Suprapubic skin (tissue), 4 donors: ENCODE measurements around the gene DTYMK. TPM values are rescaled to one million over a fixed set of nuclear protein-coding genes. Genes with fewer than 3 reads are reported as not detected.

ENCODE experiments used
- DNase-seq, 2 donors: peaks; one replicate each; pipeline ENCODE4 v3.0.0-alpha.2; 2019; ENCODE audit warnings: low spot score in 2 of 2
- H3K27ac ChIP-seq: fragments of 200-600 bp; sonication (generic); one replicate; pipeline ENCODE4 v1.5.1; 2019
- H3K27me3 ChIP-seq: fragments of 200-600 bp; sonication (generic); one replicate; pipeline ENCODE4 v1.5.1; 2019
- H3K36me3 ChIP-seq: fragments of 200-600 bp; sonication (generic); one replicate; pipeline ENCODE4 v1.5.1; 2019
- H3K4me1 ChIP-seq: fragments of 200-600 bp; sonication (generic); one replicate; pipeline ENCODE4 v1.5.1; 2019
- H3K4me3 ChIP-seq: fragments of 200-600 bp; sonication (generic); one replicate; pipeline ENCODE4 v1.5.1; 2019; ENCODE audit warnings: mild to moderate bottlenecking
- H3K9me3 ChIP-seq: fragments of 200-600 bp; sonication (generic); one replicate; pipeline ENCODE4 v1.5.1; 2019
- CTCF ChIP-seq, 2 donors: fragments of 200-600 bp in 1 of 2; fragments of 450-650 bp in 1 of 2; sonication (generic) in 1 of 2; IDR thresholded peaks; one replicate each; pipeline ENCODE4 v1.5.1; 2016 to 2019; ENCODE audit warnings: antibody characterized with exemption in 2 of 2, mild to moderate bottlenecking in 1 of 2, moderate library complexity in 1 of 2
- EP300 ChIP-seq: sonication (generic); formaldehyde crosslinking; IDR thresholded peaks from one replicate; pipeline ENCODE4 v1.6.1; 2017; ENCODE audit warnings: antibody characterized with exemption
- POLR2A ChIP-seq, 2 donors: fragments of 450-650 bp; IDR thresholded peaks; one replicate each; pipeline ENCODE4 v1.6.1; 2017; ENCODE audit warnings: antibody characterized with exemption in 2 of 2, mild to moderate bottlenecking in 2 of 2, moderate library complexity in 2 of 2
- POLR2AphosphoS5 ChIP-seq, 3 donors: sonication (generic); formaldehyde crosslinking; IDR thresholded peaks; one replicate each; pipeline ENCODE4 v1.6.1; 2017; ENCODE audit warnings: antibody characterized with exemption in 3 of 3
- WGBS: methylation state at CpG from one replicate; pipeline ENCODE4 v1.1.5; 2018; 5-methylcytosine and 5-hydroxymethylcytosine counted together
- total RNA-seq, 4 donors: library from RNA; depleted of rRNA; stranded (reverse); fragments of >200 nt; gene quantifications; one replicate each; pipeline ENCODE4 v1.1.0, GENCODE V29; 2016

The DTYMK gene
- total RNA-seq, 4 donors from 2014 or later: 14.6 to 29.1 (median 18.2) TPM

GRCh38 chr2:241673797-241674725 lies 12.6 kb downstream of the DTYMK start:
- Histone ChIP-seq H3K36me3 (peaks cover 64% of the 10 kb centered on the region), H3K4me1 (no peaks in the 10 kb centered on the region), H3K4me3 (no peak overlapping the region), H3K9me3 (no peaks in the 10 kb centered on the region), H3K27ac (no peak overlapping the region), H3K27me3 (no peaks in the 10 kb centered on the region)
- no peak for DNase-seq
- WGBS: 68% methylated on average over 15 of the region's 21 CpGs
- TF ChIP-seq POLR2A (IDR thresholded peaks at IDR 0.05) (no peak), EP300 (no peak), CTCF (IDR thresholded peaks at IDR 0.05) (no peak), POLR2AphosphoS5 (IDR thresholded peaks at IDR 0.05) (no peak)

GRCh38 chr2:241673189-241673663 lies 13.4 kb downstream of the DTYMK start:
- Histone ChIP-seq H3K9me3 (no peaks in the 10 kb centered on the region), H3K36me3 (peaks cover 65% of the 10 kb centered on the region), H3K27me3 (no peaks in the 10 kb centered on the region), H3K4me1 (no peaks in the 10 kb centered on the region), H3K4me3 (no peak overlapping the region), H3K27ac (no peak overlapping the region)
- DNase-seq: no peak
- no peak for TF ChIP-seq EP300
- TF ChIP-seq POLR2AphosphoS5 (IDR thresholded peaks at IDR 0.05): no peak
- no peak for TF ChIP-seq CTCF (IDR thresholded peaks at IDR 0.05)
- TF ChIP-seq POLR2A (IDR thresholded peaks at IDR 0.05): no peak
- WGBS: 89% methylated on average over 11 of the region's 18 CpGs

GRCh38 chr2:241672243-241673188 lies 14.1 kb downstream of the DTYMK start:
- Histone ChIP-seq H3K4me3 (no peak overlapping the region), H3K27me3 (no peaks in the 10 kb centered on the region), H3K36me3 (peaks cover 66% of the 10 kb centered on the region), H3K4me1 (no peaks in the 10 kb centered on the region), H3K27ac (no peak overlapping the region), H3K9me3 (no peaks in the 10 kb centered on the region)
- 87% methylated on average over 21 of the region's 42 CpGs for WGBS
- TF ChIP-seq CTCF (IDR thresholded peaks at IDR 0.05): no peak
- TF ChIP-seq EP300: no peak
- no peak for TF ChIP-seq POLR2A (IDR thresholded peaks at IDR 0.05)
- TF ChIP-seq POLR2AphosphoS5 (IDR thresholded peaks at IDR 0.05): no peak
- DNase-seq: no peak

GRCh38 chr2:241671457-241672240 lies 15.0 kb downstream of the DTYMK start:
- WGBS: 79% methylated on average over 15 of the region's 31 CpGs
- peaks cover 66% of the 10 kb centered on the region for H3K36me3 ChIP-seq
- H3K27ac ChIP-seq: no peak overlapping the region
- DNase-seq: no peak
- TF ChIP-seq CTCF (IDR thresholded peaks at IDR 0.05): no peak
- no peak for TF ChIP-seq POLR2A (IDR thresholded peaks at IDR 0.05)
- TF ChIP-seq POLR2AphosphoS5 (IDR thresholded peaks at IDR 0.05): no peak
- TF ChIP-seq EP300: no peak
- no peaks in the 10 kb centered on the region for H3K27me3 ChIP-seq
- no peaks in the 10 kb centered on the region for H3K9me3 ChIP-seq
- H3K4me3 ChIP-seq: no peak overlapping the region
- no peaks in the 10 kb centered on the region for H3K4me1 ChIP-seq
